Loucy (cell line): ENCODE data around the gene LGALS3BP.
"Not testable (repeated sequence)": the region's sequence is repeated elsewhere in the genome, so short reads cannot be mapped to it uniquely, and the experiment has no call there.

Source experiments
- H2AFZ ChIP-seq: fragments of 200-600 bp; sonication (generic); 2 replicates; pipeline ENCODE4 v1.6.0; 2016; ENCODE audit warnings: antibody characterized with exemption, mild to moderate bottlenecking, low read length, moderate library complexity
- H3F3A ChIP-seq: fragments of 200-600 bp; 2 replicates; pipeline ENCODE4 v1.6.0; 2016; ENCODE audit warnings: antibody characterized with exemption, low read depth, mild to moderate bottlenecking
- H3K27me3 ChIP-seq: fragments of 200-600 bp; sonication (generic); 2 replicates; pipeline ENCODE4 v1.6.1; 2014; ENCODE audit warnings: low read length, mild to moderate bottlenecking; ENCODE audit not compliant: insufficient read depth, poor library complexity, severe bottlenecking
- H3K36me3 ChIP-seq: fragments of 200-600 bp; sonication (generic); 2 replicates; pipeline ENCODE4 v1.6.1; 2016; ENCODE audit warnings: low read length; ENCODE audit not compliant: insufficient read depth
- H3K4me1 ChIP-seq: fragments of 200-600 bp; sonication (generic); 2 replicates; pipeline ENCODE4 v1.5.1; 2014; ENCODE audit warnings: low read length, mild to moderate bottlenecking; ENCODE audit not compliant: insufficient read depth, poor library complexity, severe bottlenecking
- H3K4me2 ChIP-seq: fragments of 200-600 bp; sonication (generic); 2 replicates; pipeline ENCODE4 v1.6.0; 2014; ENCODE audit warnings: antibody characterized with exemption, low read length, low read depth, mild to moderate bottlenecking; ENCODE audit not compliant: poor library complexity, severe bottlenecking
- H3K4me3 ChIP-seq: fragments of 200-600 bp; sonication (generic); 2 replicates; pipeline ENCODE4 v1.5.1; 2014; ENCODE audit warnings: low read length, mild to moderate bottlenecking, mixed read lengths; ENCODE audit not compliant: poor library complexity, severe bottlenecking
- H3K79me2 ChIP-seq: fragments of 200-600 bp; sonication (generic); 2 replicates; pipeline ENCODE4 v1.6.1; 2014; ENCODE audit warnings: low read length; ENCODE audit not compliant: insufficient read depth
- H3K9ac ChIP-seq: fragments of 200-600 bp; sonication (generic); 2 replicates; pipeline ENCODE4 v1.6.0; 2014; ENCODE audit warnings: mild to moderate bottlenecking, low read depth, low read length, moderate library complexity; ENCODE audit not compliant: poor library complexity, severe bottlenecking
- H3K9me2 ChIP-seq: fragments of 200-600 bp; sonication (generic); replicated peaks from 2 replicates; pipeline ENCODE4 v1.6.1; 2016; ENCODE audit warnings: low read depth, low read length, mixed read lengths
- H3K9me3 ChIP-seq: fragments of 200-600 bp; sonication (generic); 2 replicates; pipeline ENCODE4 v1.6.1; 2014; ENCODE audit warnings: mild to moderate bottlenecking, antibody characterized with exemption, low read length, low read depth; ENCODE audit not compliant: insufficient read depth
- H4K20me1 ChIP-seq: fragments of 200-600 bp; sonication (generic); 2 replicates; pipeline ENCODE4 v1.6.0; 2014; ENCODE audit warnings: antibody characterized with exemption, low read length, mild to moderate bottlenecking; ENCODE audit not compliant: insufficient read depth, poor library complexity, severe bottlenecking
- CTCF ChIP-seq: fragments of 200-600 bp; sonication (generic); conservative IDR thresholded peaks from 2 replicates; pipeline ENCODE4 v1.5.1; 2014; ENCODE audit warnings: mild to moderate bottlenecking, antibody characterized with exemption, low read length
- EZH2phosphoT487 ChIP-seq: fragments of 200-600 bp; IDR thresholded peaks from 2 replicates; pipeline ENCODE4 v1.6.1; 2018; ENCODE audit warnings: antibody characterized with exemption, mild to moderate bottlenecking, moderate library complexity, borderline replicate concordance

LGALS3BP gene

GRCh38 chr17:78963378-78963777 is 16.3 kb downstream of the LGALS3BP start:
- Histone ChIP-seq H3K79me2 (no peaks in the 10 kb centered on the region), H3K4me3 (no peak overlapping the region), H3K4me2 (no peak overlapping the region), H3K4me1 (no peaks in the 10 kb centered on the region), H4K20me1 (no peaks in the 10 kb centered on the region), H3K36me3 (no peaks in the 10 kb centered on the region), H3K9me3 (no peaks in the 10 kb centered on the region), H3K27me3 (no peaks in the 10 kb centered on the region), H2AFZ (no peak overlapping the region), H3K9ac (no peak overlapping the region), H3F3A (no peaks in the 10 kb centered on the region), H3K9me2 (no peaks in the 10 kb centered on the region)
- TF ChIP-seq CTCF = no peak
- no peak for TF ChIP-seq EZH2phosphoT487

- H3F3A ChIP-seq, H3K27me3 ChIP-seq, H3K9ac ChIP-seq, H4K20me1 ChIP-seq, H3K9me3 ChIP-seq, H3K79me2 ChIP-seq, H3K4me2 ChIP-seq, H3K9me2 ChIP-seq, H3K4me3 ChIP-seq, H2AFZ ChIP-seq, H3K4me1 ChIP-seq, H3K36me3 ChIP-seq: not testable (repeated sequence)
Measured at GRCh38 chr17:78962984-78963348, 16.8 kb downstream of the LGALS3BP start.

GRCh38 chr17:78962345-78962983 is 17.3 kb downstream of the LGALS3BP start:
- no peaks in the 10 kb centered on the region for H3K36me3 ChIP-seq
- no peaks in the 10 kb centered on the region for H4K20me1 ChIP-seq
- H3K4me1 ChIP-seq = no peaks in the 10 kb centered on the region
- H3F3A ChIP-seq = no peaks in the 10 kb centered on the region
- H3K9me2 ChIP-seq = no peaks in the 10 kb centered on the region
- H3K9me3 ChIP-seq = no peaks in the 10 kb centered on the region
- TF ChIP-seq EZH2phosphoT487 = no peak
- no peak overlapping the region for H2AFZ ChIP-seq
- no peak overlapping the region for H3K4me3 ChIP-seq
- H3K27me3 ChIP-seq = no peaks in the 10 kb centered on the region
- no peak overlapping the region for H3K9ac ChIP-seq
- H3K4me2 ChIP-seq = no peak overlapping the region
- H3K79me2 ChIP-seq = no peaks in the 10 kb centered on the region

GRCh38 chr17:78961571-78961970 is 18.2 kb downstream of the LGALS3BP start:
- Histone ChIP-seq H3K4me2 (no peak overlapping the region), H3K27me3 (no peaks in the 10 kb centered on the region), H3K9me3 (no peaks in the 10 kb centered on the region)

More at GRCh38 chr17:78961571-78961970, 18.2 kb downstream of the LGALS3BP start:
- no peak for TF ChIP-seq CTCF
- TF ChIP-seq EZH2phosphoT487 = no peak
- Histone ChIP-seq H3K4me3 (no peak overlapping the region), H3F3A (no peaks in the 10 kb centered on the region), H4K20me1 (no peaks in the 10 kb centered on the region), H2AFZ (no peak overlapping the region), H3K9ac (no peak overlapping the region), H3K4me1 (no peaks in the 10 kb centered on the region), H3K79me2 (no peaks in the 10 kb centered on the region), H3K36me3 (no peaks in the 10 kb centered on the region), H3K9me2 (no peaks in the 10 kb centered on the region)
